PFSK-1 (cell line): ENCODE data around the gene UBE2Q1.

Experiments used
- FOXP2 ChIP-seq: optimal IDR thresholded peaks from 2 replicates; pipeline ENCODE3; 2011; ENCODE audit warnings: borderline replicate concordance, control low read depth, inconsistent platforms; ENCODE audit not compliant: insufficient read depth; ENCODE audit errors: extremely low read length, extremely low read depth
- POLR2AphosphoS5 ChIP-seq: IDR thresholded peaks from 2 replicates; pipeline ENCODE4 v1.6.1; 2012; ENCODE audit warnings: low read depth, mild to moderate bottlenecking, control low read depth, low read length, moderate library complexity
- REST ChIP-seq, 2 experiments: IDR thresholded peaks; 2 replicates each; pipeline versions ENCODE4 v1.6.1 to v1.8.0; 2011 to 2012; ENCODE audit warnings: low read depth in 2 of 2, low read length in 2 of 2, control low read depth in 1 of 2, inconsistent platforms in 1 of 2, mild to moderate bottlenecking in 1 of 2, moderate library complexity in 1 of 2; ENCODE audit not compliant: insufficient read depth in 1 of 2
- SIN3A ChIP-seq: IDR thresholded peaks from 2 replicates; pipeline ENCODE4 v1.6.1; 2012; ENCODE audit warnings: mild to moderate bottlenecking, low read length, moderate library complexity, borderline replicate concordance; ENCODE audit not compliant: insufficient read depth
- TAF1 ChIP-seq: IDR thresholded peaks from 2 replicates; pipeline ENCODE4 v1.6.1; 2012; ENCODE audit warnings: low read length, control low read depth, borderline replicate concordance; ENCODE audit not compliant: insufficient read depth

Gene UBE2Q1

GRCh38 chr1:154599658-154600057, 41.2 kb upstream of the UBE2Q1 start:
- TF ChIP-seq FOXP2 (no peak), REST (IDR thresholded peaks at IDR 0.05; ENCODE audit: insufficient read depth in 1 of 2, low read depth in 2 of 2, low read length in 2 of 2) (no peak), POLR2AphosphoS5 (no peak), SIN3A (no peak), TAF1 (no peak)

GRCh38 chr1:154598871-154599635, 40.6 kb upstream of the UBE2Q1 start:
- TF ChIP-seq POLR2AphosphoS5 (no peak), FOXP2 (no peak), REST (IDR thresholded peaks at IDR 0.05; ENCODE audit: insufficient read depth in 1 of 2, low read depth in 2 of 2, low read length in 2 of 2) (no peak), SIN3A (no peak), TAF1 (no peak)

- TF ChIP-seq SIN3A (no peak), TAF1 (no peak), REST (IDR thresholded peaks at IDR 0.05; ENCODE audit: insufficient read depth in 1 of 2, low read depth in 2 of 2, low read length in 2 of 2) (no peak), POLR2AphosphoS5 (no peak), FOXP2 (no peak)
Observed at GRCh38 chr1:154595621-154596020, 37.2 kb upstream of the UBE2Q1 start.

- no peak for TF ChIP-seq TAF1
- TF ChIP-seq SIN3A, result no peak
- no peak for TF ChIP-seq FOXP2
- TF ChIP-seq REST (IDR thresholded peaks at IDR 0.05; ENCODE audit: insufficient read depth in 1 of 2, low read depth in 2 of 2, low read length in 2 of 2), result no peak
- TF ChIP-seq POLR2AphosphoS5, result no peak
Observed at GRCh38 chr1:154594811-154595210, 36.3 kb upstream of the UBE2Q1 start.

GRCh38 chr1:154593390-154593789, 34.9 kb upstream of the UBE2Q1 start:
- TF ChIP-seq REST (IDR thresholded peaks at IDR 0.05; ENCODE audit: insufficient read depth in 1 of 2, low read depth in 2 of 2, low read length in 2 of 2) (no peak), FOXP2 (no peak), POLR2AphosphoS5 (no peak), TAF1 (no peak), SIN3A (no peak)
